Measurements from ENCODE around the gene PEBP1. TPM values are rescaled to one million over a fixed set of nuclear protein-coding genes. Genes with fewer than 3 reads are reported as not detected.
A peak's percentile ranks its signal among the peaks of the same experiment; 100 is the strongest.

PEBP1 gene
- total and polyA plus RNA-seq, 10 of the 15 experiments (the other 5 are each of a cell fraction or from before 2014, with no cell fraction given) = 79.4 to 415 (median 206) TPM

- TF ChIP-seq CTCF (IDR thresholded peaks at IDR 0.05 in 2 of 3, conservative IDR thresholded peaks at IDR 0.05 in 1 of 3; ENCODE audit: control insufficient read depth in 2 of 3, extremely low read depth in 1 of 3, insufficient read depth in 1 of 3, low read depth in 3 of 3, low read length in 3 of 3) (no peak), SMARCA5 (IDR thresholded peaks at IDR 0.05) (no peak), RAD51 (IDR thresholded peaks at IDR 0.05) (no peak), SRF (IDR thresholded peaks at IDR 0.05; ENCODE audit: low read depth in 2 of 2, low read length in 2 of 2) (no peak), IKZF2 (IDR thresholded peaks at IDR 0.05) (peak; percentile 73 to 74; a peak in 3 of 4 replicates), PAX5 (IDR thresholded peaks at IDR 0.05; ENCODE audit: borderline replicate concordance, low read depth, low read length) (no peak), SMAD5 (IDR thresholded peaks at IDR 0.05; ENCODE audit: low read depth) (no peak), CHD4 (IDR thresholded peaks at IDR 0.05) (no peak), BACH1 (IDR thresholded peaks at IDR 0.05; ENCODE audit: borderline replicate concordance) (no peak), POLR2A (IDR thresholded peaks at IDR 0.05; ENCODE audit: low read depth, low read length) (no peak), NFYA (IDR thresholded peaks at IDR 0.05; ENCODE audit: borderline replicate concordance, low read depth, low read length) (no peak), IKZF1 (conservative IDR thresholded peaks at IDR 0.05) (peak; percentile 64), CREB1 (IDR thresholded peaks at IDR 0.05; ENCODE audit: low read depth) (no peak), SIN3A (IDR thresholded peaks at IDR 0.05; ENCODE audit: low read depth, low read length) (no peak), RAD21 (IDR thresholded peaks at IDR 0.05; ENCODE audit: insufficient read depth, low read depth, low read length) (no peak), KAT2A (conservative IDR thresholded peaks at IDR 0.05; ENCODE audit: control insufficient read depth, low read depth, low read length) (no peak), YY1 (IDR thresholded peaks at IDR 0.05; ENCODE audit: low read depth, low read length) (no peak), IRF4 (IDR thresholded peaks at IDR 0.05; ENCODE audit: low read depth, low read length) (peak; percentile 87)
- TF ChIP-seq, protein P1, sequence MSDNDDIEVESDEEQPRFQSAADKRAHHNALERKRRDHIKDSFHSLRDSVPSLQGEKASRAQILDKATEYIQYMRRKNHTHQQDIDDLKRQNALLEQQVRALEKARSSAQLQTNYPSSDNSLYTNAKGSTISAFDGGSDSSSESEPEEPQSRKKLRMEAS (IDR thresholded peaks at IDR 0.05; ENCODE audit: low read depth, low read length) = no peak
- TF ChIP-seq, protein P2, sequence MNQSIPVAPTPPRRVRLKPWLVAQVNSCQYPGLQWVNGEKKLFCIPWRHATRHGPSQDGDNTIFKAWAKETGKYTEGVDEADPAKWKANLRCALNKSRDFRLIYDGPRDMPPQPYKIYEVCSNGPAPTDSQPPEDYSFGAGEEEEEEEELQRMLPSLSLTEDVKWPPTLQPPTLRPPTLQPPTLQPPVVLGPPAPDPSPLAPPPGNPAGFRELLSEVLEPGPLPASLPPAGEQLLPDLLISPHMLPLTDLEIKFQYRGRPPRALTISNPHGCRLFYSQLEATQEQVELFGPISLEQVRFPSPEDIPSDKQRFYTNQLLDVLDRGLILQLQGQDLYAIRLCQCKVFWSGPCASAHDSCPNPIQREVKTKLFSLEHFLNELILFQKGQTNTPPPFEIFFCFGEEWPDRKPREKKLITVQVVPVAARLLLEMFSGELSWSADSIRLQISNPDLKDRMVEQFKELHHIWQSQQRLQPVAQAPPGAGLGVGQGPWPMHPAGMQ (IDR thresholded peaks at IDR 0.05; ENCODE audit: borderline replicate concordance) = no peak
- TF ChIP-seq, protein P3, sequence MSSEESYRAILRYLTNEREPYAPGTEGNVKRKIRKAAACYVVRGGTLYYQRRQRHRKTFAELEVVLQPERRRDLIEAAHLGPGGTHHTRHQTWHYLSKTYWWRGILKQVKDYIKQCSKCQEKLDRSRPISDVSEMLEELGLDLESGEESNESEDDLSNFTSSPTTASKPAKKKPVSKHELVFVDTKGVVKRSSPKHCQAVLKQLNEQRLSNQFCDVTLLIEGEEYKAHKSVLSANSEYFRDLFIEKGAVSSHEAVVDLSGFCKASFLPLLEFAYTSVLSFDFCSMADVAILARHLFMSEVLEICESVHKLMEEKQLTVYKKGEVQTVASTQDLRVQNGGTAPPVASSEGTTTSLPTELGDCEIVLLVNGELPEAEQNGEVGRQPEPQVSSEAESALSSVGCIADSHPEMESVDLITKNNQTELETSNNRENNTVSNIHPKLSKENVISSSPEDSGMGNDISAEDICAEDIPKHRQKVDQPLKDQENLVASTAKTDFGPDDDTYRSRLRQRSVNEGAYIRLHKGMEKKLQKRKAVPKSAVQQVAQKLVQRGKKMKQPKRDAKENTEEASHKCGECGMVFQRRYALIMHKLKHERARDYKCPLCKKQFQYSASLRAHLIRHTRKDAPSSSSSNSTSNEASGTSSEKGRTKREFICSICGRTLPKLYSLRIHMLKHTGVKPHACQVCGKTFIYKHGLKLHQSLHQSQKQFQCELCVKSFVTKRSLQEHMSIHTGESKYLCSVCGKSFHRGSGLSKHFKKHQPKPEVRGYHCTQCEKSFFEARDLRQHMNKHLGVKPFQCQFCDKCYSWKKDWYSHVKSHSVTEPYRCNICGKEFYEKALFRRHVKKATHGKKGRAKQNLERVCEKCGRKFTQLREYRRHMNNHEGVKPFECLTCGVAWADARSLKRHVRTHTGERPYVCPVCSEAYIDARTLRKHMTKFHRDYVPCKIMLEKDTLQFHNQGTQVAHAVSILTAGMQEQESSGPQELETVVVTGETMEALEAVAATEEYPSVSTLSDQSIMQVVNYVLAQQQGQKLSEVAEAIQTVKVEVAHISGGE (CRISPR knock-in tag; IDR thresholded peaks at IDR 0.05) = no peak
- TF ChIP-seq, protein P4, sequence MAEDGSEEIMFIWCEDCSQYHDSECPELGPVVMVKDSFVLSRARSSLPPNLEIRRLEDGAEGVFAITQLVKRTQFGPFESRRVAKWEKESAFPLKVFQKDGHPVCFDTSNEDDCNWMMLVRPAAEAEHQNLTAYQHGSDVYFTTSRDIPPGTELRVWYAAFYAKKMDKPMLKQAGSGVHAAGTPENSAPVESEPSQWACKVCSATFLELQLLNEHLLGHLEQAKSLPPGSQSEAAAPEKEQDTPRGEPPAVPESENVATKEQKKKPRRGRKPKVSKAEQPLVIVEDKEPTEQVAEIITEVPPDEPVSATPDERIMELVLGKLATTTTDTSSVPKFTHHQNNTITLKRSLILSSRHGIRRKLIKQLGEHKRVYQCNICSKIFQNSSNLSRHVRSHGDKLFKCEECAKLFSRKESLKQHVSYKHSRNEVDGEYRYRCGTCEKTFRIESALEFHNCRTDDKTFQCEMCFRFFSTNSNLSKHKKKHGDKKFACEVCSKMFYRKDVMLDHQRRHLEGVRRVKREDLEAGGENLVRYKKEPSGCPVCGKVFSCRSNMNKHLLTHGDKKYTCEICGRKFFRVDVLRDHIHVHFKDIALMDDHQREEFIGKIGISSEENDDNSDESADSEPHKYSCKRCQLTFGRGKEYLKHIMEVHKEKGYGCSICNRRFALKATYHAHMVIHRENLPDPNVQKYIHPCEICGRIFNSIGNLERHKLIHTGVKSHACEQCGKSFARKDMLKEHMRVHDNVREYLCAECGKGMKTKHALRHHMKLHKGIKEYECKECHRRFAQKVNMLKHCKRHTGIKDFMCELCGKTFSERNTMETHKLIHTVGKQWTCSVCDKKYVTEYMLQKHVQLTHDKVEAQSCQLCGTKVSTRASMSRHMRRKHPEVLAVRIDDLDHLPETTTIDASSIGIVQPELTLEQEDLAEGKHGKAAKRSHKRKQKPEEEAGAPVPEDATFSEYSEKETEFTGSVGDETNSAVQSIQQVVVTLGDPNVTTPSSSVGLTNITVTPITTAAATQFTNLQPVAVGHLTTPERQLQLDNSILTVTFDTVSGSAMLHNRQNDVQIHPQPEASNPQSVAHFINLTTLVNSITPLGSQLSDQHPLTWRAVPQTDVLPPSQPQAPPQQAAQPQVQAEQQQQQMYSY (CRISPR knock-in tag; IDR thresholded peaks at IDR 0.05) = no peak
These were observed 40.0 kb downstream of the PEBP1 start (continued) for GRCh38 chr12:118175823-118176447.

Measured in GM12878 (cell line).